ENCODE measurements around the gene RPS14.

GRCh38 chr5:150492621-150493020, 43.1 kb upstream of the RPS14 start:
- no peak for TF ChIP-seq POLR2A (IDR thresholded peaks at IDR 0.05; ENCODE audit: extremely low read depth, insufficient read length)
- TF ChIP-seq MYC (IDR thresholded peaks at IDR 0.05; ENCODE audit: low read depth, low read length): no peak

All from NB4 (cell line).